ENCODE results near the gene CAMK4.

- no peak for TF ChIP-seq CTCF (IDR thresholded peaks at IDR 0.05)
- TF ChIP-seq POLR2A (IDR thresholded peaks at IDR 0.05): no peak
These were observed 198.1 kb downstream of the CAMK4 start for GRCh38 chr5:111422245-111422644.
